NCI-H1417 treated with DMSO at 0.1 percent for 48 hours (cell line): ENCODE results near the gene GLT1D1.

Experiments used
- DNase-seq: peaks from one replicate; lab custom pipeline; 2025; lab: John Stamatoyannopoulos, UW

Gene GLT1D1

DNA sequence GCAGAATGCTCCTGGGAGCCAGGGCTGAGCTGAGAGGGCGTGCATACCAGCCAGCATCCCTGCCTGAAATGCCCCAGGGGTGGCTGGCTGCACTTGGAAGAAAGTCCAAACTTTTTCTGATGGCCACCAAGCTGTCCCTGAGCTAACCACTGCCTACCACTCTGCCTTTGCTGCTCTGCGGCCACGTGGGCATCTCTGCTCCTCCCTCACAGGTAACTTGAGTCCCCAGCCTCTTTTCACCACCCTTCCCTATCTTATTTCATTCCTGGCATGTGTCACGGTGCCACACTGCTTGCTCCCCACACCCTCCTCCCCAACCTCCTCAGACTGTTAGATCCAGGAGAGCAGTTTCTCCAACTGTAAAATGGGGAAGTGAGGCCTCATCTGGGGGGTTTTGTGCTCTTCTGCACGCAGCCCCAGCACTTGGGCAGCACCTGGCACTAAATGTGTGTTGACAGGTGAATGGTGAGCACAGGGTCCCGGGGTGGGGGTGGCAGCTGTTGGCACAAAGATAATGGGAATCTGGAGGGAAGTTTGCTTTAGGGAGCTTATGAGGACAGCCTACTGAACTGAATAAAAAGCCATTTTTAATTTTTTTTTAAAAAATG is 113.0 kb downstream of the GLT1D1 start:
- DNase-seq: no peak

DNA sequence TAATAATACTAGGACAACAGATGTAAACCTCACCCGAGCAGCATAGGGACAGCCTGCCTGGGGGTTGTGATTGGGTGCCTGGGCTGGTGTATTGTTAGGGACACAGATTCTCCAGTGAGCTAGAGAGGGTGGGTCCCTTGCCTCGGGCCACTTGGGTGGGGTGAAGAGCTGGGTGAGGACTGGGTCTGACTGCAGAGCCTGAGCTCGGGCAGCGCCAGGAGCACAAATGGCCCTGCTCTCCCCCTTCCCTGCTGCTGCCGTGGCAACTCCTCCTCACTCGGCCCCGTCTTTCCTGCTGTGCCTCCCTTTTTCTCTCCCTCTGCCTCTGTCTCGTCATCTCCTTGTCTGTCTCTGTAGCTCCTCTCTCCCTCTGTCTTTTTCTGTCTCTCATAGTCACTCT is 115.4 kb downstream of the GLT1D1 start:
- DNase-seq: no peak

DNA sequence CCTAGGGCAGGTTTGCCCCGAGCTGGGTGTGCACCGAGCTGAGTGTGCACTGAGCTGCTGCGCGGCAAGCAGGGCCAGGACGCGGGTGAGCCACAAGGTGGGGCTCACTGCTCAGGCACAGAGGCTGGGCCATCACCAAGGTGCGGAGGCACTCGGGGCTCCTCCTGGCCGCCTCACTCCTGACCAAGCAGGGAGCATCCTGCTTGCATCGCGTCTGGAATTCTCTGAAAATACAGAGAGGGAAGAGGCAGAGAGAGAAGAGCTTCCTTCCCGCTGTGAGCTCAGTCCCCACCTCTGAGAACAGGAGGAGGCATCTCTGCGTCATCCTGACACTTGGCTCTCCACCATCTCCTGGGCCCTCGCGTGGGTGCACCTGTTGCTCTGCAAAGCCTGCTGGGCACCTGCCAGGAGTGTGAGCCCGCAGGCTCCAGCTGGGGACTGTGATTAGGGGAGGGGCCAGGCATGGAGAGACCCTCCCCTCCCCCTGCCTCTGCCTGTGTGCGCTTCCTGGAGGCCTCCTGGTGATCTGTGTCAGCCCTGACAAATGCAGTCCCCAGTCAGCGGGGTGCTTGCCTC is 116.3 kb downstream of the GLT1D1 start:
- DNase-seq: peak; percentile 94

DNA sequence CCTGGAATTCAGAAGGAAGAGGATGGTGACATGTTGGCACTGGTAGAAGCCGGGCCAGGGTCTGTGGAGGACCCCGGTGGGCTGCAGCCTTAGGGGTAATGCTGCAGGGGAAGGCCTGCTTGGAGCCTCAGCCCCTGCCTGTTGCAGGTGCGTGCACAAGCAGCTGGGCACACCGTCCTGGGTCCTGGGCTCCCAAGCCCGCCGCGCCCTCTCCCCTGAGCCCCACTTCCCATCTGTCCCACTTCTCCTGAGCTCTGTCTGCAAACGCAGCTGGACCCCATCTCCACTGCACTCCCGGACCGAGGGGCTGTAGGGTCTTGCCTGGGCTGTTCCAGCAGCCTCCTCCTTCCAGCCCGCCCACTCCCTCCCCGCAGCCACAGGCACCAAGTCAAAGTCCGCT is 116.8 kb downstream of the GLT1D1 start:
- no peak for DNase-seq

DNA sequence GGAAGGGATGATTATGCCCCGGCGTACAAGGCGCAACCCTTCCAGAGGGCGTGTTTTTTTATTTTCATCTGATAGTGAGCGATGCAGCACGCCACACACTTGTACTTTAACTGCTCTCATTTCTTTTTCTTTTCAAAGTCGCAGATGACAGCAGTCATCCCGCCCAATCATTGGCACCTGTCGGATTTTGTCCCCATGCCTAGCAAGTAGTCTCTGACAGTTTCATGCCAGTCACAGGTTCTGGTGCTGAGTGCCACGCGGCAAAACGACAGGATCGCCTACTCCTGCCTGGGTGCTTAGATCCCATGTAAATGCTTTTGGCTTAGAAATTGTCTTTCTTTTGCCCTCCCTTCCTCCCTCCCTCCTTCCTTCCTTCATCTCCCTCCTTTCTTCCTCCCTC is 117.7 kb downstream of the GLT1D1 start:
- no peak for DNase-seq

DNA sequence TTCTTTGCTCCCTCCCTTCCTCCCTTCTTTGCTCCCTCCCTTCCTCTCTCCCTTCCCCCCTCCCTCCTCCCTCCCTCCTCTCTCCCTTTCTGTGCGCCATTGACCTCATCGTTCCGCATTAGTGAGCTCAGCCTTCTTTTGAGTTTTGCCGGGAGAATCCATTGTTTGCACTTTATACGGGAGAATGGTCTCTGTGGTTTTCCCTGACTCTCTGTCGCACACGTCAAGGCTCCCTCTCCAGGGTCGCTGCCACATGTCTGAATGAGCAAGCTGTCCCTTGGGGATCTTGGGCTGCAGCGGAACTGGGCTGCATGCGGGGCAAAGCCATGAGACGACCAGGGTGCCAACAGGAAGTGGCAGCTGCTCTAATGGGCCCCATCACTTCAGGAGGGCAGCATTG is 118.5 kb downstream of the GLT1D1 start:
- no peak for DNase-seq

DNA sequence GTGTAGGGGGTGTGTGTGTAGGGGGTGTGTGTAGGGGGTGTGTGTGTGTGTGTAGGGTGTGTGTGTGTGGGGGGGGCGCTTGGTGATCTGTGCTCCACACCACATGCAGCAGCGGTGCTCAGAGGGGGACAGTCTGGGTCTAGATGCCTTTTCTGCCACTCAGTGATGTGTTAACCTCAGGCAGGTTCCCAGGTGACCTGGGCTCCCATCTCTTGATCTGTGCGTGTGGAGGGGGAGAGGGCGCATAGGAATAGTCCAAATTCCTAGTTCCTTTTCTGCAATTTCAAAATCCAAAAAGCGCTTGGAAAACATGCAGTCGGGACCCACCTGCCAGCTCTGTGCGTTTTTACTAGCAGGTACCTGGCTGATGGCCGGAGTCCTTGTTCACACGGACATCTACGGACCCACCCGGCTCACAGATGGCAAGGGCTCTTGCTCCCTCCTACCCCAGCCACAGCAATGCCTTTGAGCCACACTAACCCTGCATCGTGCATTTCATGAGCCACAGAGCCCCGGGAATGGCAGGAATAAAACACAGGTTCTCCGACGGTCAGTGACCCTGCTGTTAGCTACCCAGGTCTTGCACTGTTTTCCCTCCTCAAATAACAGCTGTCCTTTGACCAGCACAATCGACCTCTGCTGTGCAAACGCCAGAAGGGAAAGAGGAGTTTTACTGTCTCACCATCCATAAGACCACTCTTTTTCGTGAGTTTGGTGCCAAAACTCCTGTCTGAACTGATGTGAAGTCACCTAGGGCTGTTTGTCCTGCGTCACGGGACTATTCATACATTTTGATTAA is 120.8 kb downstream of the GLT1D1 start:
- DNase-seq: no peak

DNA sequence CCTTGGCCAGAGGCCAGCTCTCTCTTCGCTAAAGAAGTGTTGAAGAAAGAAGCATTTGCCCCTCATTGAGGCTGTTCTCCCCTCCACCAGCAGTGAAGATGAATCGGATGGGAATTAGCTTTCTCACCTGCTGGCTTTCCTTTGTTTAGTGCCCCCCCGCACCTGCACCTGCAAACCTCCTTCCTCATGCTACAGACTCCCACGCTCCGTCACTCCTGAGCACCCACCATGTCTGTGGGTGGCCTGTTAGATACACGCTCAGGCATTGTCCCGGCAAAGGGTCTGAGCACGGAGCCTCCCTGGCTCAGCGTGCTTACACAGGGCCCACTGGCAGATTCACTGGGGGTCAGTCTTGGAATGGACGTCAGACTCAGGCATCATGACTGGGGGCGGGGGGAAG is 121.6 kb downstream of the GLT1D1 start:
- DNase-seq: no peak

DNA sequence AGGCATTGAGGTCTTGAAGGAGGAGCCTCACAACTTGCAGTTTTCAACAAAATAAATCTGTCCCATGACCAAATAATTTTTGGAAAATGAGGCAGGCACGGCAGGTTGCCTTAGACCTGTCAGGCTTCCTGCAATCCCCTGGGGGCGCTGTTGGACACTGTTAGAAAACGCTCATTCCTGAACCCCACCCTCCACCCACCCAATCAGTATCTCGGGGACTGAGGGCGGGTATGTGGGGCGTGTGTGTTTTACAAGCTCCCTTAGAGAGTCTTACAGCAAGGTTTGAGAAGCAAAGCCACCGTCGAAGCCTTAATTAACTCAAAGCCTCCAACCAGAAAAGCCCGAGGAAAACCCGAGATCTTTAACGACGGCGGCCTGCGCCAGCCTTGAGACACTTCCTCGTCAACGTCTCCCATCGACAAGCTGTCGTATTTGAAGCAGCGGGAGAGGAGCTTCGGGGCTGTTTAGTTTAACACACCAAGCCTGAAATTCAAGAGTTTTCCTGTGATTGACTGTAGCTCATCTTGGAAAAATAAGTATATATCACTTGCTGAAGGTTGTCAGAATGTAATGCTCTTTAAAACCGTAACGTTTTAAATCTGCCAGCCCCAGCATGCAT is 123.0 kb downstream of the GLT1D1 start:
- no peak for DNase-seq

DNA sequence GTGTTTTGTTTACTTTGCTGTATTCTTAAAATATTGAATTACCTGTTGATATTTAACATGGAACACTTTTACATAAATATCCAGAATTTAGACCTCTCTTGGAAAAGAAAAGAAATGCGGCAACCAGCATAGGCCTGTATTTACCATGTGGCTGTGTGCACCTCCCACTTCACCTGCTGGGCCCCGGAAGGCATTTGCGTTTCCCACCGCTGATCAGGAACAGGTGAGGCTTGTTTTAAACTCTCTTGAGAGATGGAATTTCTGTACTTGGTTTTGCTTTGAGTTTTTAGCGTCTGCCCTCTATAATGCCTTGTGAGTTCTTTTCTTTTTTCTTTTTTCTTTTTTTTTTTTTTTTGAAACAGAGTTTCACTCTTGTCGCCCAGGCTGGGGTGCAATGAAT is 124.2 kb downstream of the GLT1D1 start:
- no peak for DNase-seq

DNA sequence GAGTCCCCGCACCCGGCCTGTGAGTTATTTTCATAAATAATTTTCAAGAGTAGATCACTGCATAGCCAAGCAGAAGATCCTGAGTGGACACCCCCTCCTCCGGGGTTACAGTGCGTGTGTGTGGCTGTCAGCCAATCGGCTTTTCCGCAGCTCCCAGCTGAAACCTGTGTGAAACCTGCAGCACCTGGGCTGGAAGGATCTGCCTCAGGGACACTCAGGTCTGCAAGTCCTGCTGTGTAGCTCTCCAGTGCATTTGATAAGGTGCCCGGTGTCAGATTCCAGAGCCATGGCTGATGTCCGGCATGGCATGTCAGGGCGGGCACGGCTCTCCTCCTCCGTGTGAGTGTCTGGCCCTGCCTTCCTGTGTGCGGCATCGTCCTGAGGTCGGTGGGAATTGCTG is 124.8 kb downstream of the GLT1D1 start:
- DNase-seq: no peak

DNA sequence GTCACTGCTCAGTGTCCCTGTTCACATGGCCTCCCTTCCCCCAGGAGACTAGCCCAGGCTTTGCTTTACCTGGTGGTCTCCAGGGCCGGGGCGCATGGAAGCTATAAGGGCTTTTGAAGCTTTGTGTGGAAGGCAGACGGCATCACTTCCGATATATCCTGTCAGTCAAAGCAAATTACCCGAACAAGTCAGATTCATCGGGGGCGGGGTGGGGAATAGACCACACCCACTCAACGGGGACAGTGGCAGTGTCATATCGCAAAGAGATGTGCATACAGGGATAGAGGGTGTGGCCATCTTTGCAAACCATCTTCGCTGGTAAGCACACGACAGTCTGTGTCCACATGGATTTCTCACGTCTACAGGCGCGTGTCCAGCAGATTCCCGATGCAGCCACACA is 127.3 kb downstream of the GLT1D1 start:
- no peak for DNase-seq

DNA sequence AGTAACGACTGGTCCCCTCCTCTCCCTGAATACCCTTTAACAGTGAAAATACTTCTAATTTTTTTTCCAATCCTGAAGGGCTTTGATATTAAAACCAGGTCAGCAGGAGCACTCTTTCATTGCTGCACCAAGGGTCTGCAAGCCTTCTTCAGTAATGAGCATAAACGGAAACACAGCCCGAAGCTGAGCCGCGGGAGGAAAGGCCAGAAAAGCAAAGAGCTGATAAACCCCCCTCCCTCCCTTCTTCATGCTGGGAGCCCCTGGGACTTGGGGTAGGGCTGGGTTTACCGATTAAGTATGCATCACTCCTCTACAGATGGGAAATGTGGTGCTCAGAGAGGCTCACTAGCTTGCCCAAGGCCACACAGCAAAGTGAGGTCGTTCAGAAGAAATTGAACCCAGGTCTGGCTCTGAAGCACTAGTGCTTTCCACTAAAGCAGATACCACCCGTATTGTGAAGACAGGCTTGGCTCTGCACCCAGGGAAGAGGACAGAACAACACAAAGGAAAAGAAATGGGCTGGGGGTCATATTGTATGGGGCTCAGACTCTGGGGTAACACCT is 128.8 kb downstream of the GLT1D1 start:
- no peak for DNase-seq

DNA sequence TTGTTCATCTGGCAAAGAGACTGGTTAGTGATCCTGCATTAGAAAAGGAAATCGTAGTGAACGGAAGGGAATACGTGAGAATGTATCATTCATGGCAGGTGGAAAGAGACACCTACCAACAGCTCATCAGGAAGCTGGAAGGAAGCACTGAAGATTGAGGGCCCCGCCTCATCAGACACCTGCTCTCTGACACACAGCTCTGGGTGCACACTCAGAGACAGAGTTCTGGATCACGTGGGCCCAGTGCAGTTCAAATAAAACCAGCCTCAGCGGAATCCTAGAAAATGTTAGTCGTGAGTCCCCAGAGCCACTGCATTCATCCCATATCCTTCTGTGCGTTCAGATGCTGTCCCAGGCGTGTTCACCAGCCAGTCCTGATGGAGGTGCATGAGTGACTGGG is 129.7 kb downstream of the GLT1D1 start:
- DNase-seq: no peak

DNA sequence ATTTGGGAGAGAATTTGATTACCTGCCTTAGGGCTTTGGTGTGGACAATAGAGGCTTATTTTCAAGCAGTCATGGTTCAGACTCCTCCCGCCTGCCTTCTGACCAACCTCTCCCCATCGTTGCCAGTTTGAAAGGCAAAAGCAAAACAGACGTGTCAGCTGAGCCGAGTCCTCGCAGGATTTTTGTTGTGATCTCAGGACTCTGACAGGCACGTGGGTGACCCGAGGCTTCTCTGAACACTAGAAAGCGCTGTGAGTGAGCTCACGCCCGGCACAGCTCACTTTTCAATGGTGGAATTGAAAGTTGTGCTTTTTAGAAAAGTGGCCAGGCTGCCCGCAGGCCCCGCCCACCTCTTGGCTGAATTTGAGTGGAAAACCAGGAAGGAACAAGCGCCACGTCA is 130.1 kb downstream of the GLT1D1 start:
- DNase-seq: no peak

DNA sequence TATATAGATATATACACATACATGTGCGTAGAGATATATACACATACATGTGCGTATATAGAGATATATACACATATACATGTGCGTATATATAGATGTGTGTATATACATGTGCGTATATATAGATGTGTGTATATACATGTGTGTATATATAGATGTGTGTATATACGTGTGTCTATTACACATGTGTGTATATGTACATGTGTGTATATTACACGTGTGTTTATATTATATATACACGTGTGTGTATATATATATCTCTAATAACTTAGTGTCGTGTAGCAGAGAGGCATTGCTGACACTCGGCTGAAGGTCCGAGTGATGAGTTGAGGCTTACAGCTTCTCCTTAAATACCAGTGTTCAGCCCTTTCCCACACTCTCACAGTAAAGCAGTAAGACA is 133.7 kb downstream of the GLT1D1 start:
- no peak for DNase-seq

DNA sequence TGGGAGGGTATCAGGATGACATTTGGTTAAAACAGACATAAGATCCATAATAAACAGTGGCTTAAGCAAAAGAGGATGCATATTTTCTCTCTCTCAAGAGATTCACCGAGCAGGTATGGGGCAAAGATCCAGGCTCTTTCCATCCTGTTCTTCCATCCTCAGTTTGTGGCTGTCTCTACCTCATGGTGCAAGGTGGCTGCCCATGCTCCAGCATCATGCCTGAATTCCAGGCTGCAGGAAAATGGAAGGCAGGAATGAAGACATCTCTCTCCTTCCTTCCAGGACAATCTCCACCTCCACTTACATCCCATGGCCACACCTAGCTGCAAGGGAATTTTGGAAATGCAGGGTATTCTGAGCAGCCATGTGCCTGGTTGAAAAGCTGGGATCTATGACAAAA is 136.0 kb downstream of the GLT1D1 start:
- DNase-seq: no peak

DNA sequence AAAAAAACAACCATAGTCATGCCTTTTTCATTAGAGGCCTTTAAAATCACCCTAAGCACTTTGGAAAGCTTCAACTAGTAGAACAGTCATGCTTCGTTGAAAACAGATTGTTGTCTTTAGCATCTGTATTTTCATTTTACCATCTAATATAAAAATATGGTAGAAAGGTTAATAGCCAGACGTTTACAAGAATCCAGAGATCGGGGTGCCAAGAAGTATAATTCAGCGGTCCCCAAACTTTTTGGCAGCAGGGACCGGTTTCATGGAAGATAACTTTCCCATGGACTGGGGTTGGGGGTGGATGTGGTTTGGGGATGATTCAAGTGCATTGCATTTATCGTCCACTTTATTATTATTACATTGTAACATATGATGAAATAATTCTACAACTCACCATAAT is 138.4 kb downstream of the GLT1D1 start:
- DNase-seq: no peak

DNA sequence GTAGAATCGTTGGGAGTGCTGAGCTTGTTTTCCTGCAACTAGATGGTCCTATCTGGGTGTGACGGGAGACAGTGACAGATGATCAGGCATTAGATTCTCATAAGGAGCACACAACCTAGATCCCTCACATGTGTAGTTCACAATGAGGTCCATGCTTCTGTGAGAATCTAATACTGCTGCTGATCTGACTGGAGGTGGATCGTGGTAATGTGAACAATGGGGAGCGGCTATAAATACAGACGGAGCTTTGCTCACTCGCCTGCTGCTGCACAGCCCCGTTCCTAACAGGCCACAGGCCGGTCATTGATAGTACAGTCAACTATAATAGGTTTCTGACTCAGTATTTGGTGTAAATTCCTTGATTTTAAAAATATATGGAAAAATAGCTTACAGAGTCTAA is 138.8 kb downstream of the GLT1D1 start:
- DNase-seq: no peak

DNA sequence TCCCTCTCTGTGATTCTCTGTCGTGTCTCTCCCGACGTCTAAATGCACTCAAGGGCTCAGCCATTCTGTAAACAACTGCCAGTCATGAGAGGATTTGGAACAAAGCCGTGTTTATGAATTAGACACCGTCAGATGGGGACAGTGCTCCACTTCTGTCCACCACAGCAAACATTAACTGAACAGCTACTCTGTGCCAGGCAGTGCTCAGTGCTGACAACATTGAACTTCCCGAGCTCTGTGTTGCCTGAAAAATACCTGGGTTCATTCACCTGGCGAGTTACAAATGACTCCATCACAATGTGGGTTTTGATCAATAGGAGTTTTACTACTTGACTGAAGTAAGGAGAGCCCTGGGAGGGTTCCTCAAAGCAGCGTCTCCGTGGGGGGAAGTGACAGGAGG is 139.3 kb downstream of the GLT1D1 start:
- DNase-seq: no peak

DNA sequence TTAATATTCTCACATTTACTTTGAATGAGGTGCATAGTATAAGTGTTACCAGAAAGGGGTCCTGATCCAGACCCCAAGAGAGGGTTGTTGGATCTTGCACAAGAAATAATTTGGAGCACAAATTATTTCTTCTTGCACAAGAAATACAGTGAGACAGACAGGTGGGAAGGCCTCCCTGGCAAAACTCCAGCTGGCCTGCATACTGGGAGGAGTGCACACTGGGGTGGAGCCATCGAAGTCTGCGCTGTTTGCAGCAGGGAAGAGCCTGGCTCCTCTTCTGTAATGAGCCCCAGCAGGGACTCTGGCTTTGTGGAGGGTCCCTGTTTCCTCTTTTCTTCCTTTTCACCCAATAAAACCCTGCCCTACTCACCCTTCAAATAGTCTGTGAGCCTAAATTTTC is 141.6 kb downstream of the GLT1D1 start:
- no peak for DNase-seq

DNA sequence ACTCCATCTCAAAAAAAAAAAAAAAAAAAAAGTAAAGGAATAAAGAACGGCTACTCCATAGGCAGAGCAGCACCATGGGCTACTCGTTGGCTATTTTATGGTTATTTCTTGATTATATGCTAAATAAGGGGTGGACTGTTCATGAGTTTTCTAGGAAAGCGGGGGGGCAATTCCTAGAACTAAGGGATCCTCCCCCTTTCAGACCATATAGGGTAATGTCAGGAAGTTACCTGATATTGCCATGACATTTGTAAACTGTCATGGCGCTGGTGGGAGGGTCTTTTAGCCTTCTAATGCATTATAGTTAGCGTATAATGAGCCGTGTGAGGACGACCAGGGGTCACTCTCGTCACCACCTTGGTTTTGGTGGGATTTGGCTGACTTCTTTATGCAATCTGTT is 142.3 kb downstream of the GLT1D1 start:
- no peak for DNase-seq

DNA sequence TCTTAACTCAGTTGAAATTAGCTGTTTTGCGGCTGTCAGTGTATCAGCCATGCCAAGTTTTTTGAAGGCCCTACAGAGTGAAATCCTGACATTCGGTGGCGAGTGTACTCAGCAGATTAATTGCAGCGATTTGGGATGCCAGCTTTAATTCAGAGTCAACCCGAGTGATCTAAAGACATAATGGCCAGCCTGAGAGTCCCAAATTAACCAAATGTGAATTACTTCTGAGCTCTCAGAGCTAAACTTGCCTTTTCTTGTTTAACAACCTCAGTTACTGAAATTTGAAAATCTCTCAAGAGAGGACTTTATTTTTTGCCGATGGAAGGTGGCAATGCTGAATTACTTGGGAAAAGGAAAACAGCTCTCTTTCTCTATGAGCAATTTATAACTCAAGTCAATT is 148.5 kb downstream of the GLT1D1 start:
- no peak for DNase-seq
